B cell (primary cell): ENCODE data around the gene NTRK3. TPM values are rescaled to one million over a fixed set of nuclear protein-coding genes. Genes with fewer than 3 reads are reported as not detected.

ENCODE experiments used
- ATAC-seq: fragments of 200-7000 bp; cut with Tn5 transposase; one replicate; pipeline ENCODE4 v1.10.0; 2021; ENCODE audit warnings: low read depth, mild to moderate bottlenecking, moderate number of reproducible peaks, moderate library complexity
- CTCF ChIA-PET: fragments of 350-600 bp; sonication (Branson Sonifier 250); formaldehyde crosslinking; loops from one replicate; lab custom pipeline; 2021; ENCODE audit warnings: antibody characterized with exemption, inconsistent platforms; lab: Charles Lee
- POLR2A ChIA-PET: fragments of 350-600 bp; sonication (Branson Sonifier 250); formaldehyde crosslinking; loops from one replicate; lab custom pipeline; 2021; ENCODE audit warnings: antibody characterized with exemption; lab: Charles Lee
- DNase-seq: peaks from one replicate; pipeline ENCODE4 v3.0.0; 2013
- H2AFZ ChIP-seq: 2 replicates; pipeline ENCODE4 v1.6.1; 2012; ENCODE audit warnings: mild to moderate bottlenecking, low read depth, low read length; ENCODE audit not compliant: insufficient read depth, poor library complexity, severe bottlenecking
- H3K27ac ChIP-seq, 2 donors: 1 replicate in 1 of 2; 2 replicates in 1 of 2; pipeline ENCODE4 v1.5.1; 2012 to 2013; ENCODE audit warnings: low read length in 2 of 2, mild to moderate bottlenecking in 2 of 2, moderate library complexity in 1 of 2
- H3K27me3 ChIP-seq, 4 experiments: fragments of 200-600 bp in 1 of 4; sonication (generic) in 1 of 4; replicated peaks in 1 of 4; 1 replicate in 2 of 4; 2 replicates in 2 of 4; pipeline versions ENCODE4 v1.6.1 to v1.7.0; 2013 to 2016; ENCODE audit warnings: low read length in 3 of 4, mild to moderate bottlenecking in 2 of 4, mixed read lengths in 1 of 4, moderate library complexity in 1 of 4; ENCODE audit not compliant: insufficient read depth in 4 of 4, control insufficient read depth in 3 of 4; ENCODE audit errors: control extremely low read depth in 1 of 4
- H3K36me3 ChIP-seq, 2 experiments: replicated peaks in 1 of 2; 1 replicate in 1 of 2; 2 replicates in 1 of 2; pipeline versions ENCODE4 v1.6.1 to v1.7.1; 2013; ENCODE audit warnings: low read length in 1 of 2; ENCODE audit not compliant: insufficient read depth in 2 of 2, control insufficient read depth in 1 of 2; ENCODE audit errors: control extremely low read depth in 1 of 2, extremely low read depth in 1 of 2
- H3K4me1 ChIP-seq, 2 donors: fragments of 200-600 bp in 1 of 2; sonication (generic) in 1 of 2; 1 replicate in 1 of 2; 2 replicates in 1 of 2; pipeline versions ENCODE4 v1.5.1 to v1.6.1; 2013 to 2017; ENCODE audit warnings: low read length in 2 of 2; ENCODE audit not compliant: control insufficient read depth in 2 of 2, insufficient read depth in 2 of 2
- H3K4me2 ChIP-seq: replicated peaks from 2 replicates; pipeline ENCODE3; 2012; ENCODE audit warnings: mild to moderate bottlenecking, low read depth, low read length; ENCODE audit not compliant: poor library complexity, severe bottlenecking
- H3K4me3 ChIP-seq, 5 experiments: fragments of 200-600 bp in 1 of 5; sonication (generic) in 1 of 5; 1 replicate in 3 of 5; 2 replicates in 2 of 5; pipeline versions ENCODE4 v1.5.1 to v1.7.0; 2011 to 2016; ENCODE audit warnings: low read length in 4 of 5, mild to moderate bottlenecking in 4 of 5, low read depth in 2 of 5, control low read depth in 1 of 5, moderate library complexity in 1 of 5; ENCODE audit not compliant: insufficient read depth in 1 of 5; ENCODE audit errors: control extremely low read depth in 1 of 5, extremely low read depth in 1 of 5
- H3K79me2 ChIP-seq: fragments of 200-600 bp; sonication (generic); one replicate; pipeline ENCODE4 v1.6.0; 2016; ENCODE audit warnings: low read length; ENCODE audit not compliant: control insufficient read depth, insufficient read depth
- H3K9ac ChIP-seq: fragments of 200-600 bp; sonication (generic); 2 replicates; pipeline ENCODE4 v1.6.1; 2017; ENCODE audit warnings: mild to moderate bottlenecking, low read length, moderate library complexity
- H3K9me3 ChIP-seq, 3 donors: one replicate each; pipeline versions ENCODE4 v1.6.1 to v1.7.1; 2013; ENCODE audit warnings: low read length in 2 of 3; ENCODE audit not compliant: control insufficient read depth in 2 of 3, insufficient read depth in 1 of 3; ENCODE audit errors: control extremely low read depth in 1 of 3
- H4K20me1 ChIP-seq: 2 replicates; pipeline ENCODE4 v1.6.0; 2012; ENCODE audit warnings: mild to moderate bottlenecking, low read length; ENCODE audit not compliant: insufficient read depth, control insufficient read depth, poor library complexity, severe bottlenecking
- H3K27ac Mint-ChIP-seq: one replicate; pipeline ENCODE4 v1.8.0; 2021; ENCODE audit warnings: mixed read lengths
- H3K27me3 Mint-ChIP-seq: one replicate; pipeline ENCODE4 v1.8.0; 2021; ENCODE audit warnings: mixed read lengths
- H3K4me1 Mint-ChIP-seq: one replicate; pipeline ENCODE4 v1.8.0; 2021; ENCODE audit warnings: mixed read lengths
- H3K4me3 Mint-ChIP-seq: one replicate; pipeline ENCODE4 v1.8.0; 2021; ENCODE audit warnings: mixed read lengths
- H3K9me3 Mint-ChIP-seq: one replicate; pipeline ENCODE4 v1.8.0; 2022; ENCODE audit warnings: mixed read lengths; ENCODE audit not compliant: insufficient read depth
- CTCF ChIP-seq: fragments of 200-600 bp; IDR thresholded peaks from one replicate; pipeline ENCODE4 v1.8.0; 2022; ENCODE audit warnings: antibody characterized with exemption, mild to moderate bottlenecking
- EZH2 ChIP-seq: IDR thresholded peaks from 2 replicates; pipeline ENCODE4 v1.6.1; 2012; ENCODE audit warnings: borderline replicate concordance, low read depth, mild to moderate bottlenecking, moderate library complexity, low read length; ENCODE audit not compliant: insufficient read depth, poor library complexity, severe bottlenecking
- WGBS: methylation state at CpG from one replicate; pipeline ENCODE4 v1.1.5; 2013; ENCODE audit warnings: missing lambda C conversion rate; ENCODE audit not compliant: insufficient coverage; 5-methylcytosine and 5-hydroxymethylcytosine counted together
- intact Hi-C: fragments of 100-400 bp; cut with micrococcal nuclease; formaldehyde crosslinking; loops from one replicate; pipeline ENCODE4 v1.10.0; 2022
- polyA plus RNA-seq: library from polyadenylated mRNA; depleted of rRNA; stranded (reverse); fragments of >200 nt; gene quantifications from 2 replicates; pipeline ENCODE4 v1.2.3, GENCODE V29; 2012
- total RNA-seq, 2 donors: library from RNA; stranded (reverse); fragments of 120-200 nt in 1 of 2; gene quantifications; 1 replicate in 1 of 2; 2 replicates in 1 of 2; pipeline versions ENCODE4 v1.2.3 to v1.2.4, GENCODE V29; 2013 to 2022

Gene NTRK3
- total and polyA plus RNA-seq, 2 donors (not counting 1 experiment from before 2014, with no cell fraction given), result not detected

- H3K4me2 ChIP-seq, result peak overlapping the region; percentile 33
- TF ChIP-seq CTCF (no peak), EZH2 (no peak)
Observed at GRCh38 chr15:88179562-88179961, 77.0 kb downstream of the NTRK3 start.

GRCh38 chr15:88178631-88179030 is 77.9 kb downstream of the NTRK3 start:
- Mint-ChIP-seq H3K9me3 (no peaks in the 10 kb centered on the region), H3K4me3 (peak overlapping the region; percentile 18), H3K4me1 (peaks cover 24% of the 10 kb centered on the region), H3K27ac (no peak overlapping the region), H3K27me3 (no peaks in the 10 kb centered on the region)
- CTCF ChIA-PET, result no interaction called here
- Histone ChIP-seq H3K36me3 (no peaks in the 10 kb centered on the region), H3K79me2 (no peaks in the 10 kb centered on the region), H3K4me2 (peak overlapping the region; percentile 33), H3K27me3 (peaks cover 0 to 7% (median 0%) of the 10 kb centered on the region in 4 experiments), H3K9ac (no peak overlapping the region), H3K9me3 (no peaks in the 10 kb centered on the region), H4K20me1 (no peaks in the 10 kb centered on the region), H3K4me1 (peaks cover 16 to 18% of the 10 kb centered on the region in 2 donors), H3K27ac (no peak overlapping the region), H3K4me3 (no peak overlapping the region), H2AFZ (no peak overlapping the region)
- peak; percentile 34 for DNase-seq
- 10% methylated on average over 2 of the region's 5 CpGs for WGBS
- no peak for TF ChIP-seq EZH2
- no peak for TF ChIP-seq CTCF
- POLR2A ChIA-PET, result no interaction called here
- intact Hi-C loops, result no loop called here
- peak; percentile 43 for ATAC-seq

More at GRCh38 chr15:88179562-88179961, 77.0 kb downstream of the NTRK3 start:
- Histone ChIP-seq H3K4me3 (no peak overlapping the region), H2AFZ (no peak overlapping the region), H3K9me3 (no peaks in the 10 kb centered on the region), H3K27ac (peak overlapping the region in 1 of 2 donors; percentile 11), H4K20me1 (no peaks in the 10 kb centered on the region), H3K9ac (no peak overlapping the region), H3K79me2 (no peaks in the 10 kb centered on the region), H3K36me3 (no peaks in the 10 kb centered on the region), H3K4me1 (peaks cover 16 to 18% of the 10 kb centered on the region in 2 donors), H3K27me3 (peaks cover 0 to 4% (median 0%) of the 10 kb centered on the region in 4 experiments)
- ChIA-PET CTCF (no interaction called here), POLR2A (no interaction called here)
- intact Hi-C loops, result no loop called here
- peak overlapping the region; percentile 68 for H3K27ac Mint-ChIP-seq
- peaks cover 3% of the 10 kb centered on the region for H3K27me3 Mint-ChIP-seq
- 83% methylated on average over 2 of the region's 3 CpGs for WGBS
- H3K9me3 Mint-ChIP-seq, result no peaks in the 10 kb centered on the region
- peak overlapping the region; percentile 33 for H3K4me3 Mint-ChIP-seq
- ATAC-seq, result peak; percentile 60
- H3K4me1 Mint-ChIP-seq, result peaks cover 24% of the 10 kb centered on the region
- DNase-seq, result peak; percentile 31
